T-helper 1 cell (primary cell): ENCODE measurements around the gene ZP1.

Experiments used
- DNase-seq, 5 donors: peaks; one replicate each; pipeline ENCODE4 v3.0.0-alpha.2; 2012 to 2020

Gene ZP1

GRCh38 chr11:60862171-60862570 lies 5.2 kb upstream of the ZP1 start:
- DNase-seq = no peak

- no peak for DNase-seq
Observed at GRCh38 chr11:60863550-60864521, 3.5 kb upstream of the ZP1 start.

- DNase-seq = no peak
Observed at GRCh38 chr11:60864856-60865513, 2.4 kb upstream of the ZP1 start.

GRCh38 chr11:60867871-60868681 lies 734 bp downstream of the ZP1 start:
- no peak for DNase-seq

- no peak for DNase-seq
Observed at GRCh38 chr11:60868682-60869450, 1.5 kb downstream of the ZP1 start.

- no peak for DNase-seq
Observed at GRCh38 chr11:60869451-60869825, 2.1 kb downstream of the ZP1 start.

GRCh38 chr11:60870276-60870675 lies 2.9 kb downstream of the ZP1 start:
- no peak for DNase-seq

- no peak for DNase-seq
Observed at GRCh38 chr11:60870733-60871377, 3.5 kb downstream of the ZP1 start.

- DNase-seq = no peak
Observed at GRCh38 chr11:60871378-60872061, 4.2 kb downstream of the ZP1 start.

- no peak for DNase-seq
Observed at GRCh38 chr11:60872124-60872960, 5.0 kb downstream of the ZP1 start.

- DNase-seq = no peak
Observed at GRCh38 chr11:60872961-60873524, 5.7 kb downstream of the ZP1 start.

- DNase-seq = no peak
Observed at GRCh38 chr11:60873533-60873932, 6.2 kb downstream of the ZP1 start.

GRCh38 chr11:60874421-60875365 lies 7.4 kb downstream of the ZP1 start:
- no peak for DNase-seq

- no peak for DNase-seq
Observed at GRCh38 chr11:60875366-60876167, 8.2 kb downstream of the ZP1 start.

GRCh38 chr11:60876168-60876485 lies 8.8 kb downstream of the ZP1 start:
- no peak for DNase-seq

- no peak for DNase-seq
Observed at GRCh38 chr11:60878245-60879101, 11.1 kb downstream of the ZP1 start.

GRCh38 chr11:60879104-60879503 lies 11.8 kb downstream of the ZP1 start:
- no peak for DNase-seq
